DND-41 (cell line): ENCODE data around the gene KNCN.

ENCODE experiments used
- ATAC-seq: fragments of 200-7000 bp; cut with Tn5 transposase; 3 replicates; pipeline ENCODE4 v1.9.1; 2021; ENCODE audit warnings: low read depth; ENCODE audit not compliant: insufficient read depth
- DNase-seq: peaks from one replicate; pipeline ENCODE4 v3.0.0-alpha.2; 2020
- H2AFZ ChIP-seq: 2 replicates; pipeline ENCODE4 v1.6.0; 2012; ENCODE audit warnings: low read depth, low read length
- H3K27ac ChIP-seq: 2 replicates; pipeline ENCODE4 v1.5.1; 2012; ENCODE audit warnings: low read length, inconsistent platforms
- H3K27me3 ChIP-seq: fragments of 200-600 bp; sonication (generic); 2 replicates; pipeline ENCODE4 v1.6.0; 2012; ENCODE audit warnings: low read length, mild to moderate bottlenecking, inconsistent platforms; ENCODE audit not compliant: insufficient read depth, poor library complexity
- H3K36me3 ChIP-seq: 2 replicates; pipeline ENCODE4 v1.5.1; 2012; ENCODE audit warnings: low read length, inconsistent platforms; ENCODE audit not compliant: insufficient read depth
- H3K4me1 ChIP-seq: 2 replicates; pipeline ENCODE4 v1.5.1; 2012; ENCODE audit warnings: mild to moderate bottlenecking, low read length; ENCODE audit not compliant: insufficient read depth
- H3K4me2 ChIP-seq: 2 replicates; pipeline ENCODE4 v1.6.0; 2012; ENCODE audit warnings: mild to moderate bottlenecking, moderate library complexity, low read length, inconsistent platforms; ENCODE audit not compliant: insufficient read depth
- H3K4me3 ChIP-seq, 2 experiments: fragments of 200-600 bp in 1 of 2; shearing (Covaris generic) in 1 of 2; 2 replicates each; pipeline ENCODE4 v1.5.1; 2012 to 2016; ENCODE audit warnings: inconsistent platforms in 2 of 2, low read length in 2 of 2, mild to moderate bottlenecking in 2 of 2, low read depth in 1 of 2, moderate library complexity in 1 of 2
- H3K79me2 ChIP-seq: 2 replicates; pipeline ENCODE4 v1.6.0; 2012; ENCODE audit warnings: low read length, inconsistent platforms; ENCODE audit not compliant: insufficient read depth
- H3K9ac ChIP-seq: 2 replicates; pipeline ENCODE4 v1.6.0; 2012; ENCODE audit warnings: low read depth, mild to moderate bottlenecking, inconsistent platforms, low read length, moderate library complexity
- H3K9me3 ChIP-seq: 2 replicates; pipeline ENCODE4 v1.5.1; 2012; ENCODE audit warnings: low read length, moderate library complexity, mild to moderate bottlenecking, inconsistent platforms; ENCODE audit not compliant: insufficient read depth, severe bottlenecking
- H4K20me1 ChIP-seq: 2 replicates; pipeline ENCODE4 v1.6.0; 2012; ENCODE audit warnings: low read length; ENCODE audit not compliant: insufficient read depth
- EZH2 ChIP-seq: IDR thresholded peaks from 3 replicates; pipeline ENCODE4 v1.6.1; 2012; ENCODE audit warnings: borderline replicate concordance, low read depth, mild to moderate bottlenecking, moderate library complexity, low read length, inconsistent platforms; ENCODE audit not compliant: severe bottlenecking
- TF ChIP-seq, protein P1 (sequence below): IDR thresholded peaks from 2 replicates; pipeline ENCODE4 v1.5.1; 2012; ENCODE audit warnings: borderline replicate concordance, low read length, moderate library complexity, mild to moderate bottlenecking; ENCODE audit not compliant: poor library complexity, severe bottlenecking; ENCODE audit errors: extremely low read depth

The KNCN gene

DNA sequence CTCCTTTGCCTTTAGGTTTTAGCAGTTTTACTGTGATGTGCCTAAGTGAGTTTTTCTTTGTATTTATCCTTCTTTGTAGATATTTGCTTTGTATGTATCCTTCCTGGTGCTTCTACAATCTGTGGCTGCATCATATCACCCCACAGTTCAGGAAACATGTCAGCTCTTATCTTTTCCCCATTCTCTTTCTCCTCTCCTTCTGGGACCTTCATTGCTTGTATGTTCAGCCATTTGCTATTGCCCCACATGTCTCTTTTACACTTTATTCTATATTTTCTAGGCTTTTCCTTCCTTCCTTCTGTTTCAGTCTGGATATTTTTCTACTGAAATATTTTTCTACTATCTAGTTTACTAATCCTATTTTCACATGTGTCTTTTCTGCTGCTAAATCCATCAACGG lies 14.9 kb downstream of the KNCN start:
- H3K9ac ChIP-seq: no peak overlapping the region
- no peaks in the 10 kb centered on the region for H3K36me3 ChIP-seq
- ATAC-seq (no peak), DNase-seq (no peak)
- H3K4me1 ChIP-seq: no peaks in the 10 kb centered on the region
- no peaks in the 10 kb centered on the region for H3K9me3 ChIP-seq
- no peak overlapping the region for H3K27ac ChIP-seq
- H4K20me1 ChIP-seq: no peaks in the 10 kb centered on the region
- no peak overlapping the region for H3K4me2 ChIP-seq
- H3K4me3 ChIP-seq: no peak overlapping the region
- H3K27me3 ChIP-seq: peaks cover 37% of the 10 kb centered on the region
- H2AFZ ChIP-seq: no peak overlapping the region
- no peaks in the 10 kb centered on the region for H3K79me2 ChIP-seq
- no peak for TF ChIP-seq EZH2
- TF ChIP-seq, protein P1, sequence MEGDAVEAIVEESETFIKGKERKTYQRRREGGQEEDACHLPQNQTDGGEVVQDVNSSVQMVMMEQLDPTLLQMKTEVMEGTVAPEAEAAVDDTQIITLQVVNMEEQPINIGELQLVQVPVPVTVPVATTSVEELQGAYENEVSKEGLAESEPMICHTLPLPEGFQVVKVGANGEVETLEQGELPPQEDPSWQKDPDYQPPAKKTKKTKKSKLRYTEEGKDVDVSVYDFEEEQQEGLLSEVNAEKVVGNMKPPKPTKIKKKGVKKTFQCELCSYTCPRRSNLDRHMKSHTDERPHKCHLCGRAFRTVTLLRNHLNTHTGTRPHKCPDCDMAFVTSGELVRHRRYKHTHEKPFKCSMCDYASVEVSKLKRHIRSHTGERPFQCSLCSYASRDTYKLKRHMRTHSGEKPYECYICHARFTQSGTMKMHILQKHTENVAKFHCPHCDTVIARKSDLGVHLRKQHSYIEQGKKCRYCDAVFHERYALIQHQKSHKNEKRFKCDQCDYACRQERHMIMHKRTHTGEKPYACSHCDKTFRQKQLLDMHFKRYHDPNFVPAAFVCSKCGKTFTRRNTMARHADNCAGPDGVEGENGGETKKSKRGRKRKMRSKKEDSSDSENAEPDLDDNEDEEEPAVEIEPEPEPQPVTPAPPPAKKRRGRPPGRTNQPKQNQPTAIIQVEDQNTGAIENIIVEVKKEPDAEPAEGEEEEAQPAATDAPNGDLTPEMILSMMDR: no peak

DNA sequence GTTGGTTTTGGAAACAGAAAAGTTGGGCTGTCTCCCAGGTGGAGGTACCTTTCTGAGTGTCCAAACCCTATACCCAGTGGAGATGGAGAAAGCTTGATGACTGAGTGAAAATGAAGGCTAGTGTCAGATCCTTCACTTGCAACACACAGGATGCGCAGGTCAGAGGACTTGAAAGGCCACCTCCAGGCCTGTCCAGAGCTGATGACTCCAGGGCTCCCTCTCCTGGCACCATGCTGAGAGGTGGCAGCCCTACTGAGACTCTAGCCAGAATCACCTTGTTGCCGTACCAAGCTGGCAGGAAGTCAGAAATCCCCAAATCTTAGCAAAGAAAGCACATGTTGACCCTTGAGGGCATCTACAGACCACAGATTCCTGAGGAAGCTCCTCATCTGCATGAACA lies 16.4 kb downstream of the KNCN start:
- Histone ChIP-seq H3K27ac (no peak overlapping the region), H2AFZ (no peak overlapping the region), H4K20me1 (peaks cover 5% of the 10 kb centered on the region; the same call in 1 of the 2 replicates), H3K4me3 (no peak overlapping the region), H3K79me2 (no peaks in the 10 kb centered on the region), H3K9me3 (no peaks in the 10 kb centered on the region), H3K4me1 (no peaks in the 10 kb centered on the region), H3K36me3 (no peaks in the 10 kb centered on the region), H3K9ac (no peak overlapping the region), H3K27me3 (peaks cover 47% of the 10 kb centered on the region), H3K4me2 (no peak overlapping the region)
- no peak for TF ChIP-seq EZH2
- TF ChIP-seq, protein P1: peak; percentile 44
- ATAC-seq: no peak
- no peak for DNase-seq

DNA sequence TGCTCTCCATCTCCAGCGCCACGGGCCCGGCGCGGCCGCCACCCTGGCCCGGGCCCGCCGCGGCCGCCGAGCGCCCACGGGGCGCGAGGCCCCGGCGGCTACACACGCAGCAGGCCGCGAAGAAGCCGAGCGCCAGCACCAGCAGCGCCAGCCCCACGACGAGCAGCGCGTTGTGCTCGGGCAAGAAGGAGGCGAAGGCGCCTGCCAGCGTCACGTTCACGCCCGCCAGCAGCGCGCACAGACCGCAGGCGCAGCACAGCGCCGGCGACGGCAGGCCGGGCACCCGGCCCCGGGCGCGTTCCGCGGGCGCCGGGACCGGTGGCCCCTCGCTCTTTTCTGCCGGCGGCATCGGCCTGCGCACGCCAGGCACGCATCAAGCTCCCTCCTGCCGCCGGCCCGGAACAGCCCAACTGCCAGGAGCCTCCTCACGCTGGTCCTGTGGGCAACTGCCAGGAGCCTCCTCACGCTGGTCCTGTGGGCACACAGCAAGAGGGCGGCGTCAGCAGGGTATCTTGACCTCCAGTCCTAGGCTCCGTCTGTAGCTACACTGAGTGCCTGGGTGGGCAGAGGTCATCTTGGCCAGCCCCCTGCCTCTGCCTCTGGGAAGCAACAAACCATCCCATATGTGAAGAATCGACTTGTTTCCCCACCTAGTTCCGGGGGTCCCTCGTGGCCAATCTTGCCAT lies 18.1 kb downstream of the KNCN start:
- H2AFZ ChIP-seq: no peak overlapping the region
- DNase-seq (no peak), ATAC-seq (no peak)
- no peak overlapping the region for H3K9ac ChIP-seq
- no peaks in the 10 kb centered on the region for H3K79me2 ChIP-seq
- no peak overlapping the region for H3K4me2 ChIP-seq
- H3K4me3 ChIP-seq: no peak overlapping the region
- H3K4me1 ChIP-seq: no peaks in the 10 kb centered on the region
- H4K20me1 ChIP-seq: peaks cover 5% of the 10 kb centered on the region; the same call in 1 of the 2 replicates
- H3K36me3 ChIP-seq: no peaks in the 10 kb centered on the region
- no peaks in the 10 kb centered on the region for H3K9me3 ChIP-seq
- H3K27ac ChIP-seq: no peak overlapping the region
- TF ChIP-seq EZH2: no peak
- TF ChIP-seq, protein P1: no peak
- peaks cover 53% of the 10 kb centered on the region for H3K27me3 ChIP-seq
